K562 (cell line): ENCODE measurements around the gene EIPR1. TPM values are rescaled to one million over a fixed set of nuclear protein-coding genes. Genes with fewer than 3 reads are reported as not detected.

Experiments
- C11orf30 ChIP-seq: fragments of 450-650 bp; IDR thresholded peaks from 2 replicates; pipeline ENCODE4 v1.6.1; 2016; ENCODE audit warnings: low read depth, mild to moderate bottlenecking
- CBX2 ChIP-seq: fragments of 200-600 bp; sonication (generic); IDR thresholded peaks from one replicate; pipeline ENCODE4 v1.6.1; 2012; ENCODE audit warnings: mild to moderate bottlenecking, low read length, inconsistent platforms; ENCODE audit not compliant: insufficient read depth, poor library complexity, severe bottlenecking
- FOXP1 ChIP-seq: sonication (generic); formaldehyde crosslinking; IDR thresholded peaks from 2 replicates; pipeline ENCODE4 v1.8.0; 2022; ENCODE audit warnings: mild to moderate bottlenecking, missing genetic modification reagents
- HDAC6 ChIP-seq: IDR thresholded peaks from 2 replicates; pipeline ENCODE4 v1.6.1; 2012; ENCODE audit warnings: low read depth, mild to moderate bottlenecking, control low read depth, inconsistent platforms, low read length, moderate library complexity
- HMGXB4 ChIP-seq: sonication (generic); formaldehyde crosslinking; IDR thresholded peaks from 2 replicates; pipeline ENCODE4 v1.8.1; 2023; ENCODE audit warnings: mild to moderate bottlenecking, missing genetic modification reagents
- HNRNPK ChIP-seq: fragments of 200-400 bp; formaldehyde crosslinking; IDR thresholded peaks from one replicate; pipeline ENCODE4 v1.6.1; 2018; ENCODE audit warnings: mild to moderate bottlenecking, low read depth, low read length; ENCODE audit not compliant: poor library complexity, severe bottlenecking
- ILK ChIP-seq: fragments of 450-650 bp; IDR thresholded peaks from 2 replicates; pipeline ENCODE4 v1.6.1; 2016; ENCODE audit warnings: missing genetic modification characterization, low read depth, mild to moderate bottlenecking, missing compliant biosample characterization, moderate library complexity, borderline replicate concordance
- LCOR ChIP-seq: sonication (generic); formaldehyde crosslinking; IDR thresholded peaks from 2 replicates; pipeline ENCODE4 v1.8.0; 2022; ENCODE audit warnings: mild to moderate bottlenecking, missing genetic modification reagents
- NCOA2 ChIP-seq, 2 experiments: fragments of 450-650 bp; IDR thresholded peaks; 2 replicates each; pipeline ENCODE4 v1.6.1; 2018; ENCODE audit warnings: mild to moderate bottlenecking in 2 of 2, moderate library complexity in 1 of 2; ENCODE audit not compliant: partially characterized antibody in 2 of 2
- NFYB ChIP-seq: IDR thresholded peaks from 2 replicates; pipeline ENCODE4 v1.6.1; 2011; ENCODE audit warnings: mild to moderate bottlenecking, moderate library complexity; ENCODE audit not compliant: insufficient read length; ENCODE audit errors: extremely low read depth
- OTX1 ChIP-seq: fragments of 450-650 bp; formaldehyde crosslinking; IDR thresholded peaks from 2 replicates; pipeline ENCODE4 v1.4.0; 2022; ENCODE audit warnings: mild to moderate bottlenecking
- PKNOX1 ChIP-seq: fragments of 450-650 bp; IDR thresholded peaks from 2 replicates; pipeline ENCODE4 v1.6.1; 2016
- POLR2A ChIP-seq: fragments of 450-650 bp; conservative IDR thresholded peaks from 2 replicates; pipeline ENCODE4 v1.6.1; 2016
- PRPF4 ChIP-seq: fragments of 200-400 bp; formaldehyde crosslinking; IDR thresholded peaks from one replicate; pipeline ENCODE4 v1.6.1; 2017; ENCODE audit warnings: low read length, low read depth, mild to moderate bottlenecking; ENCODE audit not compliant: insufficient read depth, poor library complexity, severe bottlenecking
- RCOR1 ChIP-seq, 2 experiments: IDR thresholded peaks; 2 replicates each; pipeline ENCODE4 v1.6.1; 2012; ENCODE audit warnings: low read depth in 2 of 2, low read length in 2 of 2, borderline replicate concordance in 1 of 2, improper control_type of control experiment in 1 of 2
- STAG1 ChIP-seq: sonication (generic); formaldehyde crosslinking; IDR thresholded peaks from 2 replicates; pipeline ENCODE4 v1.5.0; 2020; ENCODE audit warnings: missing genetic modification reagents, borderline replicate concordance
- TBL1XR1 ChIP-seq, 2 experiments: IDR thresholded peaks; 2 replicates each; pipeline ENCODE4 v1.6.1; 2012; ENCODE audit warnings: improper control_type of control experiment in 2 of 2, low read length in 2 of 2, mild to moderate bottlenecking in 1 of 2
- TCF15 ChIP-seq: fragments of 250-450 bp; sonication (Bioruptor Pico); IDR thresholded peaks from 2 replicates; pipeline ENCODE4 v1.8.0; 2022; ENCODE audit warnings: moderate library complexity, mild to moderate bottlenecking, inconsistent platforms
- ZNF184 ChIP-seq: sonication (generic); formaldehyde crosslinking; IDR thresholded peaks from 2 replicates; pipeline ENCODE4 v1.5.0; 2020; ENCODE audit warnings: missing genetic modification reagents
- polyA plus RNA-seq, 8 experiments: library from polyadenylated mRNA; depleted of rRNA in 4 of 8; stranded (reverse) in 5 of 8; unstranded in 3 of 8; fragments of >200 nt; fragmentation: Nextera tagmentation in 2 of 8; fragmentation: Illumina TruSeq in 1 of 8; extraction: Ambion mirVana in 2 of 8; extraction: Trizol in 1 of 8; gene quantifications; 2 replicates each; pipeline versions ENCODE4 v1.2.1 to v1.2.3, GENCODE V29; 2011 to 2014; ENCODE audit warnings: inconsistent platforms in 1 of 8, missing spikeins in 1 of 8
- total RNA-seq, 7 experiments: library from RNA; depleted of rRNA in 6 of 7; stranded (reverse); fragments of >200 nt in 6 of 7; fragmentation: Illumina TruSeq in 2 of 7; extraction: Trizol in 2 of 7; gene quantifications; 2 replicates each; pipeline versions ENCODE4 v1.2.1 to v1.2.3, GENCODE V29; 2011 to 2021; ENCODE audit warnings: low replicate concordance in 1 of 7
- TF ChIP-seq, protein P1 (sequence below), 2 experiments: IDR thresholded peaks; 2 replicates each; pipeline ENCODE4 v1.6.1; 2011; ENCODE audit warnings: borderline replicate concordance in 1 of 2, control low read depth in 1 of 2, low read depth in 1 of 2, low read length in 1 of 2, mild to moderate bottlenecking in 1 of 2, mixed read lengths in 1 of 2, moderate library complexity in 1 of 2; ENCODE audit not compliant: insufficient read depth in 1 of 2, insufficient read length in 1 of 2, poor library complexity in 1 of 2, severe bottlenecking in 1 of 2; ENCODE audit errors: extremely low read depth in 1 of 2
- TF ChIP-seq, protein P2 (sequence below): fragments of 450-650 bp; formaldehyde crosslinking; IDR thresholded peaks from 2 replicates; pipeline ENCODE4 v1.4.0; 2022; ENCODE audit warnings: missing genetic modification characterization

The EIPR1 gene
- total and polyA plus RNA-seq, 9 of the 15 experiments (the other 6 are each of a cell fraction or from before 2014, with no cell fraction given) = 19.9 to 54.4 (median 35.9) TPM

DNA sequence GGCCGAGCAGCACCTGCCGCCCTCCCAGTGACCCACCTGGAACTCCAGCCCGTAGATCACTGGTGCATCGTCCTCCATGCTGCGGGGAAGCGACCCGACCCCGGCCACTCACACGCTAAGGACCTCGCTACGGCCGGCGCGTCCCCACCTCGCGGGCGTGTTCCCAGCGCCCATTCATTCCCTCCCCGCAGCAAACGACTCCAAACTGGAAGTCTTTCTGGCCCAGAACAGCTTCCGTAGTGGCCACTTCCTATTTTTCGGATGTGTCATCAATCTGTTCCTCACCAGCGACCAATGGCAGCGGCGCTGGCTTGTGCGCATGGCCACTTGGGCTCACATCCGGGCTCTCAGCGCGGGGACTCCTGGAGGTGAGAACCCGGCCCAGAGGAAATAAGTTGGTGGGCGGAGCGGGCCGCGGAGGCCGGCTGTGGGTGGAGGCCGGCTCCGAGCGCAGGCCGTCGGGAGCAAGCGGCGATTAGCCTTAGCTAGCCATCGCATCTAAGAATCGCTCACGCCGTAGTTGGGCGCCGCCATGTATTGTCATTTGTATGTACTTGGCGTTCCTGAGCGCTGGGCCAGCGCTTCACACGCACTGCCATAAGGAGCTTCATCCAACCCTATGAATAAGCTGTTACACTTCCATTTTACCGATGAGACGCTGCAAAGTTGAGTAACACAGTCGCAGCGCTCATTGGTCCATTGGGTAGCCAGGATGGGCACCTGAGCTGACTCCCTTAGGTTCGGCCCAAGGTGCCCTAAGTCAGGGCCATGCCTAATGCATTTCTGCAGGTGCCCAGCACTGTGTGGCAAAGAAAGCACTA, at the start of gene EIPR1 (continued):
- 0 out of 2 replicates have a peak, but pooled peaks have one; percentile 24 for TF ChIP-seq HMGXB4
- TF ChIP-seq, protein P1, sequence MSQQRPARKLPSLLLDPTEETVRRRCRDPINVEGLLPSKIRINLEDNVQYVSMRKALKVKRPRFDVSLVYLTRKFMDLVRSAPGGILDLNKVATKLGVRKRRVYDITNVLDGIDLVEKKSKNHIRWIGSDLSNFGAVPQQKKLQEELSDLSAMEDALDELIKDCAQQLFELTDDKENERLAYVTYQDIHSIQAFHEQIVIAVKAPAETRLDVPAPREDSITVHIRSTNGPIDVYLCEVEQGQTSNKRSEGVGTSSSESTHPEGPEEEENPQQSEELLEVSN (IDR thresholded peaks at IDR 0.05; ENCODE audit: borderline replicate concordance in 1 of 2, extremely low read depth in 1 of 2, insufficient read depth in 1 of 2, insufficient read length in 1 of 2, low read depth in 1 of 2, low read length in 1 of 2, poor library complexity in 1 of 2, severe bottlenecking in 1 of 2) = peak; percentile 68 to 93
- TF ChIP-seq LCOR (CRISPR knock-in tag) = peak; percentile 64
- TF ChIP-seq HNRNPK = no peak
- peak; percentile 98 for TF ChIP-seq C11orf30
- TF ChIP-seq TCF15 = no peak
- no peak for TF ChIP-seq OTX1
- peak; percentile 85 for TF ChIP-seq POLR2A
- peak; percentile 34 to 39; a peak in 1 of 4 replicates for TF ChIP-seq RCOR1 (IDR thresholded peaks at IDR 0.05; ENCODE audit: borderline replicate concordance in 1 of 2, low read depth in 2 of 2, low read length in 2 of 2)
- no peak for TF ChIP-seq HDAC6
- no peak for TF ChIP-seq PRPF4
- TF ChIP-seq ILK (tag) = no peak
- TF ChIP-seq ZNF184 (CRISPR knock-in tag) = no peak
- no peak for TF ChIP-seq NCOA2 (IDR thresholded peaks at IDR 0.05; ENCODE audit: partially characterized antibody in 2 of 2)
- peak; percentile 54 for TF ChIP-seq NFYB
- TF ChIP-seq, protein P2, sequence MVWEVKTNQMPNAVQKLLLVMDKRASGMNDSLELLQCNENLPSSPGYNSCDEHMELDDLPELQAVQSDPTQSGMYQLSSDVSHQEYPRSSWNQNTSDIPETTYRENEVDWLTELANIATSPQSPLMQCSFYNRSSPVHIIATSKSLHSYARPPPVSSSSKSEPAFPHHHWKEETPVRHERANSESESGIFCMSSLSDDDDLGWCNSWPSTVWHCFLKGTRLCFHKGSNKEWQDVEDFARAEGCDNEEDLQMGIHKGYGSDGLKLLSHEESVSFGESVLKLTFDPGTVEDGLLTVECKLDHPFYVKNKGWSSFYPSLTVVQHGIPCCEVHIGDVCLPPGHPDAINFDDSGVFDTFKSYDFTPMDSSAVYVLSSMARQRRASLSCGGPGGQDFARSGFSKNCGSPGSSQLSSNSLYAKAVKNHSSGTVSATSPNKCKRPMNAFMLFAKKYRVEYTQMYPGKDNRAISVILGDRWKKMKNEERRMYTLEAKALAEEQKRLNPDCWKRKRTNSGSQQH (CRISPR knock-in tag) = peak; percentile 99
- TF ChIP-seq FOXP1 (CRISPR knock-in tag) = peak; percentile 55; the same call in 1 of the 2 replicates
- peak in 1 of 2 experiments; percentile 69; a peak in 1 of 4 replicates for TF ChIP-seq TBL1XR1 (IDR thresholded peaks at IDR 0.05; ENCODE audit: low read length in 2 of 2)
- TF ChIP-seq STAG1 = no peak
- TF ChIP-seq CBX2 = no peak
- peak; percentile 63 for TF ChIP-seq PKNOX1
